SH-SY5Y (cell line): Measurements from ENCODE around the gene CA5A.

Experiments used
- GATA2 ChIP-seq: IDR thresholded peaks from 2 replicates; pipeline ENCODE4 v1.6.1; 2011; ENCODE audit warnings: mild to moderate bottlenecking, low read depth, low read length
- GATA3 ChIP-seq: IDR thresholded peaks from 2 replicates; pipeline ENCODE4 v1.6.1; 2011; ENCODE audit warnings: low read depth, mild to moderate bottlenecking, low read length, moderate library complexity

CA5A gene

DNA sequence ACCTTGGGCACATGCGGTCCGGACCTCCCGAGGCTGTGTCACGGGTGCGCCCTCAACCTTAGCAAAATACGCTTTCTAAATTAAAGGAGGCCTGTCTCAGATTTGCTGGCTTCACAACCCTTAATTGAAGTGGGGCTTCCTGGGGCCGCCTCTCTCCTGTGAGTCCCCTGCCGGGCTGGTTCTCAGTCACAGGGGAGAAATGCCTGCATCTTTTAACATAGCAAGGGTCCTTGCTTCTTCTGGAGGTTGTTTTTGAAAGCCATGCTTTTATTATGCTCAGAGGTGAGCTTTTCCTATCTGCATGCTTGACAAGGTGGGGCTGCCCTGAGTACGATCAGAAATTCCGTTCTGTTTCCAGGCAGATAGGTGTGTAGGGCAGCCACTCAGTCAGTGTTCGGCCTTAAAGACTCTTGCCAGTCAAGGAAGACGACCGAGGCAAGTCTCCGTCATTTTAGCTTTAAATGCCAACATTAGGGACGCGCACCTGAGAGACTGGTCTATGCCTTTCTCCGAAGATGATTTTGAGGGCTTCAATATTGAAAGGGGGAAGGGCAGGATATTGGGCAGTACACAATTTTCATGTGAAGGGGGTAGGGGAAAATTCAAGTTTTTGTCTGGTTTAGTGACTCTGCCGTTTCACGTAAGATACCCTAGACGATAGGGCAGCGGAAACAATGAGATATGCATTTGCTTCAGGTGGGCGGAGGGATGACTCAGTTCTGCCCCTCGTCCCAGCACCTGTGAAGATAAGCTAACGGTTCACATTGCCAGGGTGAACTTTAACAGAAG lies 61.5 kb downstream of the CA5A start:
- no peak for TF ChIP-seq GATA2
- no peak for TF ChIP-seq GATA3

DNA sequence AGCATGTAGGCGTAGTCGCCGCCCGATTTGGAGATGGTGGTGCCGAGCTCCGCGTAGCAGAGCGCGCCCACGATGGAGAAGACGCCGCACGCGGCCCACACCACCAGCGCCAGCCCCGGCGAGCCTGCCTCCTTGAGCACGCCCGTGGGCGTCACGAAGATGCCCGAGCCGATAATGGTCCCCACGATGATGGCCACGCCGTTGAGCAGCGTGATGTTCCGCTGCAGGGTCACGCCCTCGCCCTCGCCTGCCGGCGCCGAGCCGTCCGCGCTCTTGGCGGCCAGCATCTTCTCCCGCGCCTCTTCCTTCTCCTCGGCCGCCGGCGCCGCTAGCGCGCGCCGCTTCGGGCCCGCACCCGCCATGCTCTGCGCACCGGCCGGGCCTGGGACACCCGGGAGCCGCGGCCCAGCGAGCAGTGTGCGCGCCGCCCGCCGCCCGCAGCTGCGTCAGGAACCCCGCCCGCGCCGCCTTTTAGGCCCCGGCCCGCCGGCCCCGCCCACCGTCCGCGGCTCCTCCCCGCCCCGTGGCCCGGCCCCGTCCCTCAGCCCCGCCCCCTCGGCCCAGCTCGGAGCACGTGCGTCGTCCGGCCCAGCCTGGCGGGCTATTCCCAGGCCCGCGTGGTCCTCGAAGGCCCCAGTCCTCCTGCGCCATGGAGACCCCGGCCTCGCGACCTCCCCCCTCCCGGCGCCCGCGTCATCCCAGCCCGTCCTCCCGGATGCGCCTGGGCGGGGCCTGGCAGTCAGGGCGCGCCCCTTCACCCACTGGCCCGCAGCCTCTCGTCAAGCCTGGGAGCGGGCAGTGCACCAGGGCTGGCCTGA lies 67.1 kb downstream of the CA5A start, which contains the start of gene SLC7A5:
SLC7A5 (minus strand) TSS at position 447 of the 818 bp plus-strand sequence; CDS start at position 362, 85 bp downstream.
- 0 out of 2 replicates have a peak, but pooled peaks have one; percentile 13 for TF ChIP-seq GATA2

DNA sequence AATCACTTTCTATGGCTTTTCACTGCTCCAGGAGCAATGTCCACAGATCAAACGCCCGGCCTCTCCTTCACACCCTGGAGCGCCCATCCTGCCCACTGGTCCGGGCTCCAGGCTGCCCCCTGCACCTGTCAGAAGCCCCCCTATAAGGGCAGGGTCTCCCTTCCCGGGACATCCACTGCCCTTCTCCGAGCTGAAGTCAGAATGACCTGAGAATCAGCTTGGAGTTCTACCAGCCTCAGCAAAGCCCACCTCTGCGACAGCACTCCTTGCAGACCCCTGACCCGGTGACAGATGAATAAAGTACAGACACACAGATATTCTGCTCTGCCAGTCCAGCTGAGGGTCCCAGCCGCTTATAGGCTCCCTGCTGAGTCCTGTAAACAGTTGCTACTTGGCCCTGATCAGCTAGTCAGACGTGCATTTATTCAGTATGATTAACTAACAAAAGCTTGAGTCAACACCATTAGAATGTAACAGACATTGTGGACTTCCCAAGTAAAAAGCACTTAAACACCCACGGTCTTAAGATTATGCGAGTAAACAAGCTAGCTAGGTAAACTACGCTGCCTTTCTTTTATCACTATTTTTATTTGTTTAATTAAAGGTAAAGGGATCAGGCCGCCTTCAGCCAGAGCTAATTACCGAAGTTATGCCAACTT lies 71.9 kb downstream of the CA5A start:
- TF ChIP-seq GATA2 = no peak
- TF ChIP-seq GATA3 = no peak

DNA sequence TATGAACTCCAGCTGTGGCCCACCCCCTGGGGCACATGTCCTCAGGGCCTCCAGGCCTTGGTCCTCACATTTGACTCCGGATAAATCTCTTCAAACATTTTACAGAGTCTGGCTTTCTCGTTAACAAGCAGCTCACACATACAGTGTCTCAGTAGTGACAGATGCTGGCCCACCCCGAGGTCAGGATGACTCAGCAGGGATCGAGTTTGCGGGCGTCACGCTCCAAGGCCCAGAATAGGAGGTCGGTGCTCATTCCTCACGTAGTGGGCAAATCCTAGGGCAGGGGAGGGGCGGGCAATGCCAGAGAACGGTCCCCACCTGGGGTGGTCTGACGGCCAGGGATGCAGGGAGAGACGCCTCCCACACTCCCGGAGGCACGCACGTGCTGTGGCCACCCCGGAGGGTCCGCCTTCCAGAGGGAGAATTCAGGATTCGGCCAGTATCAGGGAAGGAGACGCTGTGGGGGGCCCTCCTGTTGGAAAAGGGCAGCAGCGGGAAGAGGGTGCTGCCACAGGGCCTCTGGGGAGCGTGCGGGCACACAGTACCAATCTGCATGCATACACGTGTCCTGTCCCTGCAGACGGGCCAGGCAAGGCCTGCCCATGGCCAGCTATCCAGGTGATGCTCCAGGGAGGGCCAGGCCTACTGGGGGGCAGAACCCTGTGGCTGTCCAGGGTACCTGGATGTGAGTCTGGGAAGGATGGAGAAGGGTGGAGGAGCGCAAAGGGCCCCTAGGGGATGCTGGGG lies 75.6 kb downstream of the CA5A start:
- no peak for TF ChIP-seq GATA3
- no peak for TF ChIP-seq GATA2

DNA sequence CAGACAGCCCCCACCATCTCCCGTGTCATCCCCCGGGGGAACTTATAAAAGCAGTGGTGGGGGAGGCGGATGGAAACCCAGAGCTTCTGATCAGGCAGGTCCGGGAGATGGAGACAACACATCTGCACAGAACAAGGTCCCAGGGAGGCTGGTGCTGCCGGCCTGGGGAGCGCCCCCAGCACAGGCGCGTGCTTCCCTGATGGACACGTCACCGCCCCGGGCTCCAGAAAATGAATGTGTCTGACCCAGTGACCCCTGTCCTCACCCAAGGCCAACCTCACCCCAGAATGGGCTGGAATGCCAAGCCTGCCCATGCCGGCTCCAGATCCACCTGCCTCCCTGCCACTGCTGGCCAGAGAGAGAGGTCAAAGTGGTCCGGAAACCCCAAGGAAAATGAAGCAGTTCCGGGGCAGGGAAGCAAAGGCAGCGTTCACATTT lies 79.5 kb downstream of the CA5A start:
- TF ChIP-seq GATA2 (no peak), GATA3 (no peak)

DNA sequence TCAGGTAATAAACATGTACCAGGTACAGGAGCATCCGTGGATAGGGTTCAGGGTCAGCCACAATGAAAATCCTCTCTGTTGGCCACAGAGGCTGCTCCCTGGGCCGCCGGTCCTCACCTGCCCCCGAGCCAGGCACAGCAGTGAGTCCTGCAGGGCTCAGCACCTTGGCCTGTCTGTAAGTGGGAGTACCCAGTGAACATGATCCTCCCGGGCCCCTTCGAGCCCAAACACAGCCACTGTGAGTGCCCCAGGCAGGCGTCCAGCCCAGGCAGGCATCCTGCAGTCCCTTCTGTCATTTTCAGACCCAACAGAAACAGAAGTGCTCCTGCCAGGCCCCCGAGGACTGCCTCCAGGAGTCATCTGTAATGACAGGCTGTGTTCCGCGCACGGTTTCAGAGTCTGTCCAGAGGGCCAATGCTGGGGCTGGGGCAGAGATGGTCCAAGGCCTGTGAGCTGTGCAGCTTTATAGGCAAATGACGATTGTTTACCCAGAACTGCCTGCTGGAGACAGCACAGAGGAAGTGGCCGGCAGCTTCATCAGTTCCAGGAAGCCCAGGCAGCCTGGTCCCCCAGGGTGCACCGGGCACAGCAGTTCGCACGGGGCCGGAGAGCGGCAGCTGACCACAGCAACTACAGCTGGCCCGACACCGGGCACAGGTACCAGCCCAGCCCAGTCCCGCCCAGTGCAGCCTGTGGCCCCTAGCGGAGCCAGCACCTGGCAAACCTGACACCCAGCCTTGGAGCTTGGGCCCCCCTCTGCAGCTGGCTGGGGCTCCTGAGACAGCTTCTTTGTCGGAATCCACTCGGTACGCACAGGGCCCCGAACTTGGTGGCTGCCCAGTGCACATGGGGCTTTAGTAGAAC lies 80.2 kb downstream of the CA5A start:
- TF ChIP-seq GATA3 (no peak), GATA2 (no peak)

DNA sequence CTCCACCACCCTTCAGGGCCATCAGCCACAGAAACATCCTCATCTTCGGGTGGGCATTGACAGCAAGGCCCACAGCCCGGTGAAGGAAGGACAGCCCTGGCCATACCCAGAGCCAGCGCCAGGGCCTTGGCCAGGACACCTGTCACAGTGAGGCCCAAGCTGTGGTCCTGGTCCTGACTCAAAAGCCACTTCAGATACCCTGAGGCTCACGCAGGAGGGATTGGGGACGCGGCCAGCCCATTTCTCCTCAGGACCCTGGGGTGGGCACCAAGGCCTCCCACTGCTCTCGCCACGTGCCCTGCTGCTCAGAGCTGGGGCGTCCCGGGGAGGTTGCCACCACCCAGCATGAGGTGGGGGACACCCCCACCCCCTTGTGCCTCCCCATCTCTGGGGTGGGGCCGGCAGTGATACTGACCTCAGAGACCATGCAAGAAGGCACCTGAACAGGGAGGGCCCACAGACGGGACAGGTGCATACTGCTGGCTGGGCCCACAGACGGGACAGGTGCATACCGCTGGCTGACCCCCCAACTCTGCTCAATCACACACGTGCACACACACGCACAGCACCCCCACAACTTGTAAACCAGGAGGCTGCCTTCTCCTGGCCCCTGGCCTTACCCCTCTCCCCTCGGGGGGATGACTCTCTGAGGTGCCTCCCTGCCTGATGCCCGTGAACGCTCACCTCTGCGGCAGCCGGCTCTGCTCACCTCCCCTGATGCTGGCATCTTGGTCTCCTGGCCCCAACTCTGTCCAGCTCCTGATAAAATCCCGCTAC lies 81.2 kb downstream of the CA5A start:
- TF ChIP-seq GATA3 (no peak), GATA2 (no peak)

DNA sequence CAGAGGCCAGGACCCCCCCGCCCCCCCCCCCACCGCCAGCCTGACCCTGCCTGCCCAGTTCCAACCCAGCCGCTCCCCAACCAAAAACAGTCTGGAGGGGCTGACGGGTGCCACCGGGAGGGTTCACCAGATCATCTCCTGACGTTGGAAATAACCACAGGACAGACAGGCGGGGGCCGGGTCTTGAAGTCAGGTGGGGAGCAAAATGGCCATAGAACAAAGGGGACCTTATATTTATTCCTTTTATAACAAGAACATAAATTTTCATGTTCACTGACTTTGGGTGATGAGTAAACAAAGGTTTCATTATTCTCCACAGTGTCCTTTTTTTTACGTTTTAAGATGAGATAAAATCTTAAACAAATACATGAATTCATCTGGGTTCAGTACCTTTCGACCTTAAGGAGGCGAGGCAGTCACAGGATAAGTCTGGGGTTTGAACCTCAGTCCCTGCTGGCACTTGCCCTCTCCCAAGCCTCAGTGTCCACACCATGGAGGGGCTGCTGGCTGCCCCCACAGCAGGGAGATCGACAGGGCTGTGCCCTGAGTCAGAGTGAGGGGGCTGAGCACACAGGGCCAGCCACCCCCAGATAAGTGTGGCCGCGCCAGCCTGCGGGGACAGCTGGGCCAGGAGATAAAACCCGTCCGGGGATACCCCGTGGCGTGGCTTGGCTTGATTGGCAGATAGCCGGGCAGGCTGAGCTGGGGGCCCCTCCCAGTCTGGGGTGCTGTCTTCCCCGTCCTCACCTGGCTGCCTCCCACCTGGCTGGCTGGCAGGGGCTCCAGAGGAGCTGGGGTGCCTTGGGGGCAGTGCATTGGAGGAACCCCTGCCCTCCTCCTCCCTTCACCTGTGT lies 82.0 kb downstream of the CA5A start:
- TF ChIP-seq GATA2 = peak; percentile 47
- TF ChIP-seq GATA3 = no peak

DNA sequence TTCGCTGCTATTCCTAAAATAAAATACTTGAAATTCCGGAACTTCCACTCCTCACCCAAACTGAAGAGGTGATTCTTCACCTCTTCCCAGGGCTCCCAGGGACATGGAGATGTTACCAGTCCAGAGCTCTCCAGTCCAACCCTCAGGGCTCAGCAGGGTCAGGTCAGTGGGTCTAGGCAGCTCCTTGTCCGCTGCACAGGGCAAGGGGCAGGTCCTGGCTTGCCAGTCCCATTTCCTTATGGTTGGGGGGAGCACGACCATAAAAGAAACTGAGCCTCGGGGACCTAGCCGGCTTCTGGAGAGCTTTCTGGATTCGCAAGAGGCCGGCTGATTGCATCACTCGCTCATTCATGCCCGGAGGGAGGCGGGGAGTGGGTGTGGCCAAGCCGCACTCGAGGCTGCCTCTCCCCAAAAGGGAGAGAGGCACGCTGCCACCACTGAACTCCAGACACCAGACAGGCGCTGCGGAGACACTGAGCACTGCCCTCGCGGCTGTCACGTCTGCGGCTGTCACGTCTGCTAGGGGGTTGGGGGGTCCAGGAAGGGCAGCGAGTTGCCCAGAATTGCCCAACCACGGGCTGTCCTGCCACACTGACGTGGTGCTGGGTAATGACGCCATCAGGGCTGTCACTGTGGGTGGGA lies 82.8 kb downstream of the CA5A start:
- peak; percentile 54 for TF ChIP-seq GATA2
- TF ChIP-seq GATA3 = no peak

DNA sequence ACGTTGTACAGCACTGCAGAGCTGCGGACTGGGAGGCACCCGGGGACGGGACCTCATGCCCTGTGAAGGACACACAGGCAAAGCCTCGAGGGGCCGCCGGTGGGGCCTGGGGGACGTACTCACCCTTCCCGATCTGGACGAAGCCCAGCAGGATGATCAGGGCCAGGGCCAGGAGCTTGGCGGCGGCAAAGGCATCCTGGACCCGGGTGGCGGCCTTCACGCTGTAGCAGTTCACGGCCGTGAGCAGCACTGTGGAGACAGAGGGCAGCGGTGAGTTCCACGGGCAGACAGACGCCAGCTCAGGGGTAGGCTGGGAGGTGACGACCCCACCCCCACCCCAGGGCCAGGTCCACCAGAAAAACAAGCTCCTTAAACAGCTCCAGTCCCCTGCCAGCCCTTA lies 84.7 kb downstream of the CA5A start:
- TF ChIP-seq GATA3 (no peak), GATA2 (no peak)

DNA sequence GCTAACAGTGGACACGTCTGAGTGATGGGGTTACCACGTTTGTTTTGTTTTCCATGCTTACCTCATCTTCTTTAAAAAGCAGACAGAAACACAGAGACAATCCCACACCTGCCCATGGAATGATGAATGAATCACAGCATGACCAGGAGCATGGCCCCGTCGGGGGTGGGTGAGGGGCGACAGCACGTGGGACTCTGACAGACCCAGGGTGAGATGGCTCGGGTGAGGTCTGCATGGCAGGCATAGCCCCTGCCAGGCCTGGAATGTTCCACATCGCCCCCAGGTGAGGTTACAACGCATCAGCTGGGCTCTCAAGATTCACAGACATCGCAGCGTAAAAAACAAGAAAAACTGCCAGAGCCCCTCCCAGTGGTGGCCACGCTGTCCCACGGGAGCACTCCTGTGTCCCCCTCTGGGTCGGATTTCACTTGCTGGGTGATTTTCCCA lies 85.2 kb downstream of the CA5A start:
- no peak for TF ChIP-seq GATA3
- no peak for TF ChIP-seq GATA2
